A549 (cell line): Measurements from ENCODE around the gene AHI1. TPM values are rescaled to one million over a fixed set of nuclear protein-coding genes. Genes with fewer than 3 reads are reported as not detected.

Experiments used
- ATAC-seq, 2 experiments: fragments of 200-7000 bp in 1 of 2; fragments of >200 bp in 1 of 2; cut with Nextera tagmentation in 1 of 2; cut with Tn5 transposase in 1 of 2; 3 replicates each; pipeline versions ENCODE4 v1.8.0 to v1.9.1; 2018 to 2020; ENCODE audit warnings: mild to moderate bottlenecking in 1 of 2, moderate library complexity in 1 of 2
- CTCF ChIA-PET: fragments of 300-600 bp; sonication (Branson Sonifier 250); formaldehyde crosslinking; extraction: SDS; loops from one replicate; lab custom pipeline; 2021; ENCODE audit warnings: antibody characterized with exemption, inconsistent platforms; lab: Yijun Ruan, JAX
- POLR2A ChIA-PET: fragments of 350-600 bp; formaldehyde crosslinking; extraction: SDS; loops from one replicate; lab custom pipeline; 2021; ENCODE audit warnings: antibody characterized with exemption, inconsistent platforms; lab: Yijun Ruan, JAX
- DNase-seq, 2 experiments: peaks; one replicate each; pipeline versions ENCODE4 v3.0.0 to v3.0.0-alpha.2; 2011 to 2016; ENCODE audit warnings: low read depth in 1 of 2, low spot score in 1 of 2
- FAIRE-seq: peaks from 2 replicates; lab custom pipeline; 2011; peaks lifted over from hg19 to GRCh38; lab: Jason Lieb, UNC
- H3K27ac ChIP-seq, 2 experiments: fragments of >200 bp; sonication (Bioruptor Twin); formaldehyde crosslinking; 3 replicates each; pipeline ENCODE4 v1.5.1; 2016 to 2017
- H3K4me1 ChIP-seq: fragments of >200 bp; sonication (Bioruptor Twin); formaldehyde crosslinking; 3 replicates; pipeline ENCODE4 v1.6.1; 2016
- H3K4me2 ChIP-seq: fragments of >200 bp; sonication (Bioruptor Twin); formaldehyde crosslinking; 3 replicates; pipeline ENCODE4 v1.6.1; 2016
- H3K4me3 ChIP-seq: fragments of >200 bp; sonication (Bioruptor Twin); formaldehyde crosslinking; 3 replicates; pipeline ENCODE4 v1.5.1; 2016
- H3K9me3 ChIP-seq: fragments of >200 bp; sonication (Bioruptor Twin); formaldehyde crosslinking; 3 replicates; pipeline ENCODE4 v1.6.1; 2016
- ATOH8 ChIP-seq: fragments of 250-450 bp; sonication (Bioruptor Pico); IDR thresholded peaks from 2 replicates; pipeline ENCODE4 v1.5.0; 2020; ENCODE audit warnings: low read depth, mild to moderate bottlenecking, moderate library complexity
- CBX2 ChIP-seq: fragments of 200-600 bp; sonication (generic); IDR thresholded peaks from 2 replicates; pipeline ENCODE4 v1.6.1; 2016; ENCODE audit warnings: low read depth, mild to moderate bottlenecking, borderline replicate concordance
- CBX8 ChIP-seq: fragments of 200-600 bp; sonication (generic); IDR thresholded peaks from 2 replicates; pipeline ENCODE4 v1.6.1; 2016
- CHD2 ChIP-seq: fragments of 150-350 bp; IDR thresholded peaks from 2 replicates; pipeline ENCODE4 v1.6.1; 2014; ENCODE audit warnings: low read length; ENCODE audit not compliant: partially characterized antibody
- CTCF ChIP-seq: fragments of >200 bp; sonication (Bioruptor Twin); formaldehyde crosslinking; IDR thresholded peaks from 3 replicates; pipeline ENCODE4 v1.5.1; 2016
- E2F6 ChIP-seq: IDR thresholded peaks from 2 replicates; pipeline ENCODE4 v1.6.1; 2012; ENCODE audit warnings: low read depth, borderline replicate concordance
- EHF ChIP-seq: fragments of 250-450 bp; sonication (Bioruptor Pico); IDR thresholded peaks from 2 replicates; pipeline ENCODE4 v1.5.0; 2020; ENCODE audit warnings: mild to moderate bottlenecking
- ELK1 ChIP-seq: fragments of 150-350 bp; IDR thresholded peaks from 2 replicates; pipeline ENCODE4 v1.6.1; 2014; ENCODE audit warnings: low read depth, mild to moderate bottlenecking, low read length
- FOSB ChIP-seq: fragments of 250-450 bp; sonication (Bioruptor Pico); IDR thresholded peaks from 2 replicates; pipeline ENCODE4 v1.5.0; 2020; ENCODE audit warnings: mild to moderate bottlenecking, moderate library complexity
- GATA3 ChIP-seq: IDR thresholded peaks from 2 replicates; pipeline ENCODE4 v1.6.1; 2012; ENCODE audit warnings: borderline replicate concordance
- HDAC2 ChIP-seq: fragments of 200-600 bp; sonication (generic); IDR thresholded peaks from 2 replicates; pipeline ENCODE4 v1.6.1; 2016
- HMGXB4 ChIP-seq: fragments of 250-450 bp; sonication (Bioruptor Pico); IDR thresholded peaks from 2 replicates; pipeline ENCODE4 v1.5.0; 2021; ENCODE audit warnings: mild to moderate bottlenecking, moderate library complexity, borderline replicate concordance
- HOXB13 ChIP-seq: fragments of 250-450 bp; sonication (Bioruptor Pico); IDR thresholded peaks from 2 replicates; pipeline ENCODE4 v1.5.0; 2020; ENCODE audit warnings: low read depth, mild to moderate bottlenecking, moderate library complexity
- KDM5A ChIP-seq: fragments of 200-600 bp; sonication (generic); IDR thresholded peaks from 2 replicates; pipeline ENCODE4 v1.6.1; 2016; ENCODE audit warnings: antibody characterized with exemption, mild to moderate bottlenecking
- MAX ChIP-seq: IDR thresholded peaks from 2 replicates; pipeline ENCODE4 v1.6.1; 2012
- MAZ ChIP-seq: fragments of 150-350 bp; IDR thresholded peaks from 2 replicates; pipeline ENCODE4 v1.6.1; 2014; ENCODE audit warnings: antibody characterized with exemption, low read depth, low read length, borderline replicate concordance
- NFE2L2 ChIP-seq: fragments of 150-350 bp; conservative IDR thresholded peaks from 2 replicates; pipeline ENCODE4 v1.6.1; 2014; ENCODE audit warnings: low read length
- PHF8 ChIP-seq: fragments of 200-600 bp; sonication (generic); IDR thresholded peaks from 2 replicates; pipeline ENCODE4 v1.6.1; 2016; ENCODE audit warnings: low read depth, mild to moderate bottlenecking, antibody characterized with exemption, moderate library complexity, borderline replicate concordance
- RAD21 ChIP-seq, 2 experiments: fragments of >200 bp in 1 of 2; sonication (Bioruptor Twin) in 1 of 2; formaldehyde crosslinking in 1 of 2; IDR thresholded peaks in 1 of 2; conservative IDR thresholded peaks in 1 of 2; 2 replicates in 1 of 2; 3 replicates in 1 of 2; pipeline ENCODE4 v1.6.1; 2012 to 2018; ENCODE audit warnings: inconsistent platforms in 1 of 2
- SMC3 ChIP-seq: fragments of >200 bp; sonication (Bioruptor Twin); formaldehyde crosslinking; IDR thresholded peaks from 3 replicates; pipeline ENCODE4 v1.6.1; 2018; ENCODE audit warnings: inconsistent platforms
- TFCP2L1 ChIP-seq: fragments of 250-450 bp; sonication (Bioruptor Pico); IDR thresholded peaks from 2 replicates; pipeline ENCODE4 v1.5.0; 2021; ENCODE audit warnings: mild to moderate bottlenecking
- USF2 ChIP-seq: fragments of 450-650 bp; IDR thresholded peaks from 2 replicates; pipeline ENCODE4 v1.6.1; 2014; ENCODE audit warnings: antibody characterized with exemption
- ZC3H11A ChIP-seq: fragments of 450-650 bp; IDR thresholded peaks from 2 replicates; pipeline ENCODE4 v1.6.1; 2014; ENCODE audit warnings: antibody characterized with exemption, mild to moderate bottlenecking
- ZFP36 ChIP-seq: fragments of 450-650 bp; IDR thresholded peaks from 2 replicates; pipeline ENCODE4 v1.6.1; 2014; ENCODE audit warnings: borderline replicate concordance; ENCODE audit not compliant: partially characterized antibody
- ZNF302 ChIP-seq: fragments of 250-450 bp; sonication (Bioruptor Pico); IDR thresholded peaks from 2 replicates; pipeline ENCODE4 v1.9.0; 2021; ENCODE audit warnings: inconsistent platforms, mild to moderate bottlenecking, moderate library complexity
- ZSCAN20 ChIP-seq: fragments of 250-450 bp; sonication (Bioruptor Pico); IDR thresholded peaks from 2 replicates; pipeline ENCODE4 v1.8.0; 2022; ENCODE audit warnings: mild to moderate bottlenecking, moderate library complexity
- WGBS: methylation state at CpG from one replicate; pipeline ENCODE4 v1.1.6; 2017; ENCODE audit errors: missing lambda C conversion rate; 5-methylcytosine and 5-hydroxymethylcytosine counted together
- polyA plus RNA-seq, 4 experiments: library from polyadenylated mRNA; depleted of rRNA in 3 of 4; stranded (reverse); fragments of >200 nt; fragmentation: RNase III in 1 of 4; extraction: RNeasy Plus Mini Kit Qiagen cat#74134 plus additional on column Dnase treatment in 1 of 4; gene quantifications; 2 replicates in 3 of 4; 3 replicates in 1 of 4; pipeline ENCODE4 v1.2.3, GENCODE V29; 2011 to 2017

AHI1 gene
- polyA plus RNA-seq, 2 of the 4 experiments (the other 2 are of a cell fraction) = 24.7 to 50.8 TPM

GRCh38 chr6:135304883-135305282 is 192.7 kb downstream of the AHI1 start:
- POLR2A ChIA-PET = no interaction called here
- no peak for ATAC-seq
- 94% methylated on average over 4 of the region's 4 CpGs for WGBS
- no peak overlapping the region for H3K4me2 ChIP-seq
- no peak for DNase-seq
- CTCF ChIA-PET = no interaction called here
- H3K4me3 ChIP-seq = no peak overlapping the region
- H3K9me3 ChIP-seq = no peaks in the 10 kb centered on the region
- no peak overlapping the region for H3K27ac ChIP-seq
- no peaks in the 10 kb centered on the region for H3K4me1 ChIP-seq
- TF ChIP-seq FOSB (CRISPR knock-in tag) (no peak), PHF8 (no peak), EHF (no peak), USF2 (no peak), MAZ (no peak), KDM5A (no peak), ZSCAN20 (CRISPR knock-in tag) (no peak), CBX2 (no peak), SMC3 (no peak), RAD21 (conservative IDR thresholded peaks at IDR 0.05 in 1 of 2, IDR thresholded peaks at IDR 0.05 in 1 of 2) (no peak), ATOH8 (CRISPR knock-in tag) (no peak)
- FAIRE-seq = no peak

GRCh38 chr6:135301304-135301703 is 196.2 kb downstream of the AHI1 start:
- no peak overlapping the region for H3K27ac ChIP-seq

GRCh38 chr6:135300576-135300975 is 197.0 kb downstream of the AHI1 start:
- H3K9me3 ChIP-seq = no peaks in the 10 kb centered on the region
- ATAC-seq (no peak), DNase-seq (no peak)
- H3K4me3 ChIP-seq = no peak overlapping the region
- CTCF ChIA-PET = interaction anchor here (0.6 kb wide), 1 partner anchor 14 kb away, joined by 3 read pairs; no protein-coding TSS in a partner anchor
- H3K4me1 ChIP-seq = 0 out of 3 replicates have a peak, but pooled peaks cover 9% of the 10 kb centered on the region
- no peak overlapping the region for H3K27ac ChIP-seq
- H3K4me2 ChIP-seq = no peak overlapping the region
- POLR2A ChIA-PET = no interaction called here
- no peak for TF ChIP-seq HOXB13 (CRISPR knock-in tag)
- no peak for TF ChIP-seq ZC3H11A
- TF ChIP-seq ZFP36 = no peak
- TF ChIP-seq CHD2 = no peak
- TF ChIP-seq CBX8 = no peak
- TF ChIP-seq NFE2L2 = no peak
- TF ChIP-seq EHF = no peak
- TF ChIP-seq ZSCAN20 (CRISPR knock-in tag) = no peak
- no peak for TF ChIP-seq TFCP2L1
- no peak for TF ChIP-seq HDAC2
- TF ChIP-seq ZNF302 (CRISPR knock-in tag) = no peak
- TF ChIP-seq HMGXB4 = no peak
- TF ChIP-seq GATA3 = no peak
- TF ChIP-seq MAX = no peak
- no peak for TF ChIP-seq CTCF
- TF ChIP-seq E2F6 = no peak
- TF ChIP-seq ELK1 = no peak
- TF ChIP-seq, all 56 proteins: peak for 0
- no peak for FAIRE-seq

More at GRCh38 chr6:135301304-135301703, 196.2 kb downstream of the AHI1 start:
- Histone ChIP-seq H3K4me2 (no peak overlapping the region), H3K4me3 (no peak overlapping the region), H3K9me3 (no peaks in the 10 kb centered on the region), H3K4me1 (0 out of 3 replicates have a peak, but pooled peaks cover 9% of the 10 kb centered on the region)
- ATAC-seq (no peak), DNase-seq (no peak), FAIRE-seq (no peak)
- POLR2A ChIA-PET = no interaction called here
- CTCF ChIA-PET = interaction anchor here (0.6 kb wide), 1 partner anchor 15 kb away, joined by 3 read pairs; no protein-coding TSS in a partner anchor
- TF ChIP-seq ZFP36 (no peak), MAZ (no peak), EHF (no peak)
